Subcutaneous abdominal adipose tissue (tissue), 5 donors: ENCODE measurements around the gene DNAJC5.
"Not testable (repeated sequence)": the region's sequence is repeated elsewhere in the genome, so short reads cannot be mapped to it uniquely, and the experiment has no call there.

Source experiments
- H3K27ac ChIP-seq: one replicate; pipeline ENCODE4 v1.7.0; 2013; ENCODE audit warnings: low read depth, mild to moderate bottlenecking, inconsistent platforms, low read length, moderate library complexity
- H3K27me3 ChIP-seq, 5 donors: one replicate each; pipeline ENCODE4 v1.7.0; 2013; ENCODE audit warnings: low read length in 5 of 5, inconsistent platforms in 1 of 5; ENCODE audit not compliant: control insufficient read depth in 5 of 5, insufficient read depth in 4 of 5
- H3K36me3 ChIP-seq, 5 donors: one replicate each; pipeline ENCODE4 v1.7.0; 2013; ENCODE audit warnings: low read length in 5 of 5; ENCODE audit not compliant: control insufficient read depth in 5 of 5, insufficient read depth in 5 of 5
- H3K4me1 ChIP-seq, 5 donors: one replicate each; pipeline ENCODE4 v1.7.0; 2013; ENCODE audit warnings: low read length in 5 of 5, mild to moderate bottlenecking in 3 of 5, moderate library complexity in 1 of 5; ENCODE audit not compliant: control insufficient read depth in 5 of 5, insufficient read depth in 5 of 5
- H3K4me3 ChIP-seq, 5 donors: one replicate each; pipeline ENCODE4 v1.7.0; 2013; ENCODE audit warnings: low read length in 5 of 5, low read depth in 1 of 5
- H3K9ac ChIP-seq, 5 donors: one replicate each; pipeline ENCODE4 v1.7.0; 2013; ENCODE audit warnings: low read length in 5 of 5, mild to moderate bottlenecking in 4 of 5, moderate library complexity in 3 of 5
- H3K9me3 ChIP-seq, 5 donors: one replicate each; pipeline ENCODE4 v1.7.0; 2013; ENCODE audit warnings: low read length in 5 of 5; ENCODE audit not compliant: control insufficient read depth in 5 of 5
- donor health status: healthy.
- donor health status: healthy.
- donor health status: healthy.
- donor health status: healthy.
- donor health status: healthy.

The DNAJC5 gene, protein sequence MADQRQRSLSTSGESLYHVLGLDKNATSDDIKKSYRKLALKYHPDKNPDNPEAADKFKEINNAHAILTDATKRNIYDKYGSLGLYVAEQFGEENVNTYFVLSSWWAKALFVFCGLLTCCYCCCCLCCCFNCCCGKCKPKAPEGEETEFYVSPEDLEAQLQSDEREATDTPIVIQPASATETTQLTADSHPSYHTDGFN

DNA sequence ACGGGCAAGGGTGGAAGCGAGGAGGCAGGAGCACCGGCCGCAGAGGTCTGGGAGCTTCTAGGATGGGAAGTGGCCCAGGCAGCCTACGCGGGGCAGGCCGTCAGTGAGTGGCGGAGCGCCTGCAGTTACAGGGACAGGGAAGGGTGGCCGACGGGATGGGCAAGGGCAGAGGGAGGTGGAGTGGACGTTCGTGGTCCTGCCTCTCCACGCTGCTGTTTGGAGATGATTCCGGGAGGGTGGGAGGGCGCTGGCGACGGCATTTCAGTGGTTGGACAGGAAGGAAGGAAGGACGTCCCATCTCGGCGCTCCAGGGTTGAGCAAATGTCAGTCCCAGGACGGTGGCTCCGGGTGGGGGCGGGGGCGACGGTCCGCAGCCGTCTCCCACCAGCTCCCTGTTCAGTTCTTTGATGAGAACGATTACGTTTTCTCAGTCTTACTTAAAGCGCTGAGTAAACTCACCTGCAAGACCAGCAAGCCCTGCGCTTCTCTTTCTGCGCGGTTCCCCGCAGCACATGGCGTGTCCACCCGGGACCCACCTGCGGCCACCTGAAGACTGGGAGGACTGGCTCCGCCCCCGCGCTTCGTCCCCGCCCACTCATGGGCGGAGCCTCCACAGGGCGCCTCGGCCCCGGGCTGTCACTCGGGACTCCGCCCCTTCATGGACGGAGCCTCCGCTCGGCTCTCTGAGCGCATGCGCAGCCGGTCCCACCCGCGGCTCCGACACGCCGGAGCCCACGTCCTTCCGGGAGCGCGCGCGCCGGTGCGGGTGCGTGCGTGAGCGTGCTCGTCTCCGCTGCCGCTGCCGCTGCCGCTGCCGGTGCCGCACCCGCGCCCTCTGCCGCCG lies at the start of gene DNAJC5:
DNAJC5 (plus strand) TSS at position 769 of the 844 bp plus-strand sequence. CDS start 33,220 bp downstream, outside the sequence.
- Histone ChIP-seq H3K36me3 (peaks cover 0 to 38% (median 24%) of the 10 kb centered on the region in 5 donors), H3K4me3 (peak within 1 kb of the TSS; percentile 69 to 75 (median 72)), H3K4me1 (peaks cover 13 to 53% (median 33%) of the 10 kb centered on the region in 5 donors), H3K27me3 (no peaks in the 10 kb centered on the region), H3K9me3 (no peaks in the 10 kb centered on the region), H3K27ac (peak within 1 kb of the TSS; percentile 90), H3K9ac (peak within 1 kb of the TSS; percentile 61 to 71 (median 68))

DNA sequence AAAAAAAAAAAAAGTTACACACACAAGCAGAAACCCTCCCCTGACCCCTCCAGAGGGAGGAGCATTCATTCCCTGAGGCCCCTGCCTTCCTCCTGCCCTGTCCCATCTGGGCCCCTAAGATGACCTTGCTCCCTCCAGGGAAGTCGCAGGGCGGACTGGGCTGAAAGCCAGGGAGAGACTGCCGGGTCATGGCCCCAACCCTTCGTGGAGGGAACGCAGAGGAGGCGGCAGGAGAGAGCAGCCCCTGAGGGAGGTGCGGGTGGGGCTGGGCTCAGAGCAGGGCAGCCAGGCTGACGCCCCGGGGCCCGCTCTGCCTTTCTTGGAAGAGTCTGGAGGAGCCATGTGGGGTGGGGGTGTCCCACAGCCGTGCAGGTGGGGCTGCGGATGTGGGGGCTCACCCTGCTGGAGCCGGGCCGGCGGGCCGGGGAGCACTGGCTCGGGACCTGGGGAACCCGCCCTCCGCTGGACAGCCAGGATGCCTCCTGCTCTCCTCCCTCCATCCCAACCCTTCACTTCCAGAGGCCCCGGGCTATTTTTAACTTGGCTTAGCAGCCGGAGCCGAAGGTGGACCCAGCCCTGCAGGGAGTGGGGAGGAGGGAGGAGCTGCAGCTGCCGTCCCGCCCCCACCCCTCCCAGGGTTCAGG lies 48.7 kb upstream of the DNAJC5 start:
- no peaks in the 10 kb centered on the region for H3K9me3 ChIP-seq
- H3K27ac ChIP-seq: peak overlapping the region; percentile 72
- peaks cover 7 to 58% (median 41%) of the 10 kb centered on the region in 5 donors for H3K4me1 ChIP-seq
- H3K27me3 ChIP-seq: peaks cover 10 to 39% (median 24%) of the 10 kb centered on the region in 5 donors
- no peak overlapping the region for H3K9ac ChIP-seq
- H3K36me3 ChIP-seq: no peaks in the 10 kb centered on the region
- peak overlapping the region in 2 of 5 donors; percentile 27 to 40 for H3K4me3 ChIP-seq

DNA sequence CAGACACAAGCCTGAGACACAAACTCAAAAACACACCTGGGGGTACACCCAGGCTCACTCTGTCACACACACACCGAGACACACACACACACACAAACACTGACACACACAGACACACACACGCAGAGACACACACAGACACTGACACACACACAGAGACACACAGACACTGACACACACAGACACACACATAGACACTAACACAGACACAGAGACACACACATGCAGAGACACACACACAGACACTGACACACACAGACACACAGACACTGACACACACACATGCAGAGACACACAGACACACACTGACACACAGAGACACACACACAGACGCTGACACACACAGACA lies 48.1 kb upstream of the DNAJC5 start:
- H3K27me3 ChIP-seq: peaks cover 10 to 39% (median 24%) of the 10 kb centered on the region in 5 donors
- H3K9me3 ChIP-seq: no peaks in the 10 kb centered on the region
- H3K27ac ChIP-seq: peak overlapping the region; percentile 72
- H3K9ac ChIP-seq: peak overlapping the region in 2 of 5 donors; percentile 33 to 44
- peaks cover 7 to 59% (median 41%) of the 10 kb centered on the region in 5 donors for H3K4me1 ChIP-seq
- no peaks in the 10 kb centered on the region for H3K36me3 ChIP-seq
- H3K4me3 ChIP-seq: peak overlapping the region in 2 of 5 donors; percentile 4 to 35

DNA sequence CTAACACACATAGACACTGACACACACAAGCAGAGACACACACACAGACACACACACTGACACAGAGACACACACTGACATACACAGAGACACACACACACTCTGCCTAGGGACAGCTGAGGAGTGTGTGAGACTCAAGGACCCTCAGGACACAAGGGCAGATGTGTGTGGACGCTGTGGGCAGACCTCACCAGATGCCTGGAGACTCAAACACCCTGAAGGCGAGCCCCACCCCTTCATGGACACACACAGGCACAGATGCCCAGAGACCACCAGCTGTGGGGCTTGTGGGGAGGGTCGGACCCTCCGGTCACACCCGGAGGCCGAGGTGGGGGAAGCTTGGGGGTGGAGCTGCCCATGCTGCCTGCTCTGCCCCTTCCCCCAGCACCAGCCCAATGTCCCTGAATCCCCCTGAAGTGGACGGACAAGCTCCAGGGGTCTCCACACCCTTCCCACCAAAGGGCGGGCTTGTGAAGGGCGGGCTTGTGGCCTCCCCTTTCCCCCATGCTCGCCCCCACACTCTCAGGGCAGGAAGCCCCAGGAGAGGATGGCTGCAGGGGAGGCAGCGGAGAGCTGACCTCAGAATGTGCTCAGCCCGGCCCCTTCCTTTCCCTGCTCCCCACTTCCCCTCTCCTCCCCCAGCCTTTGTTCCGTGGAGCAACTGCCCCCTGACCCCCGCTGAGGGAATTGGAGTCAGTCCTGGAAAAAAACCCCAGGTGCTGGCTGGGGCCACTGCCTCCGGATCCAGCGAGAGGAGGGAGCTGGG lies 47.5 kb upstream of the DNAJC5 start:
- H3K27ac ChIP-seq: peak overlapping the region; percentile 72
- peak overlapping the region in 2 of 5 donors; percentile 33 to 48 for H3K9ac ChIP-seq
- no peaks in the 10 kb centered on the region for H3K36me3 ChIP-seq
- H3K4me3 ChIP-seq: peak overlapping the region in 3 of 5 donors; percentile 4 to 35 (median 7)
- peaks cover 7 to 59% (median 44%) of the 10 kb centered on the region in 5 donors for H3K4me1 ChIP-seq
- no peaks in the 10 kb centered on the region for H3K9me3 ChIP-seq
- H3K27me3 ChIP-seq: peaks cover 10 to 39% (median 22%) of the 10 kb centered on the region in 5 donors

DNA sequence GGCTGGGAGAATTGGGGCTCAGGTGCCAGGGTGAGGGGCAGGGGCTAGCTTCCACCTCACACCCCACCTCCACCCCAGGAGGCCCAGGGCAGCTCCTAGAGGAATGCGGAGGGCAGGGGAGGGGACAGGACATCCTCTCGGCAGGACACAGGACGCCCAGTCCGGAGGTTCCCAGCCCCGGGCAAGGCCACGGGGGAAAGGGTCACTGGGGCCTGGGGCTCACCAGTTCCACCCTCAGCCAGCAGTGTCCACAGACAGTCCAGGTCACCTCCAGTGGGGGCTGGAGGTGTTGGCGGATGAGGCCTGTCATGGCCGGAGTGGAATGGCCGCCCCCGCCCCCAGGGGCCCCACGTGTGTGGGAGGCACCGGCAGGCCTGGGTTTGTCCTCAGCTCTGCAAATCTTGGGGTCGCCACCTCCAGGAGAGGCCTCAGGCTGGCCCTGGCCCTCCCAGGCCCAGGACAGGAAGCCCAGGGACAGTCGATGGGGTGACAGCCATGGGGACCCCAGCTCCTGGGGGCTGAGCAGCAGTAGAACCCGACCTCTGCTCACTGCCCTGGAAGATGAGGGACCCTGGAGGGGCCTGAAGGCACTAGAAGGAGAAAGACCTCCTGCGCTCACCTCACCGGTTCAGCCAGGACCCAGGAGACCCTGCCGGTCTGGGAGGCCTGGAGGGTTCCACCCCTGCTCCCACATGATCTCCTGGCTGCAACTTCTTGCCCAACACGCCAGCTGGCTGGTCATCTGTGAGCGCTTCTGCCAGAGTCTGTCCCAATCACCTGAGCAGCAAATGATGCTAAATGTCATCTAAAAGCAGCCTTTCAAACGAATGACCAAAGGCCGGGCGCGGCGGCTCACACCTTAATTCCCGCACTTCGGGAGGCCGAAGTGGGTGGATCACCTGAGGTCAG lies 46.7 kb upstream of the DNAJC5 start:
- Histone ChIP-seq H3K27me3 (peaks cover 10 to 38% (median 22%) of the 10 kb centered on the region in 5 donors), H3K9ac (peak overlapping the region in 2 of 5 donors; percentile 20 to 48), H3K4me3 (peak overlapping the region in 1 of 5 donors; percentile 4), H3K9me3 (no peaks in the 10 kb centered on the region), H3K36me3 (no peaks in the 10 kb centered on the region), H3K27ac (peak overlapping the region; percentile 72), H3K4me1 (peaks cover 7 to 62% (median 44%) of the 10 kb centered on the region in 5 donors)

DNA sequence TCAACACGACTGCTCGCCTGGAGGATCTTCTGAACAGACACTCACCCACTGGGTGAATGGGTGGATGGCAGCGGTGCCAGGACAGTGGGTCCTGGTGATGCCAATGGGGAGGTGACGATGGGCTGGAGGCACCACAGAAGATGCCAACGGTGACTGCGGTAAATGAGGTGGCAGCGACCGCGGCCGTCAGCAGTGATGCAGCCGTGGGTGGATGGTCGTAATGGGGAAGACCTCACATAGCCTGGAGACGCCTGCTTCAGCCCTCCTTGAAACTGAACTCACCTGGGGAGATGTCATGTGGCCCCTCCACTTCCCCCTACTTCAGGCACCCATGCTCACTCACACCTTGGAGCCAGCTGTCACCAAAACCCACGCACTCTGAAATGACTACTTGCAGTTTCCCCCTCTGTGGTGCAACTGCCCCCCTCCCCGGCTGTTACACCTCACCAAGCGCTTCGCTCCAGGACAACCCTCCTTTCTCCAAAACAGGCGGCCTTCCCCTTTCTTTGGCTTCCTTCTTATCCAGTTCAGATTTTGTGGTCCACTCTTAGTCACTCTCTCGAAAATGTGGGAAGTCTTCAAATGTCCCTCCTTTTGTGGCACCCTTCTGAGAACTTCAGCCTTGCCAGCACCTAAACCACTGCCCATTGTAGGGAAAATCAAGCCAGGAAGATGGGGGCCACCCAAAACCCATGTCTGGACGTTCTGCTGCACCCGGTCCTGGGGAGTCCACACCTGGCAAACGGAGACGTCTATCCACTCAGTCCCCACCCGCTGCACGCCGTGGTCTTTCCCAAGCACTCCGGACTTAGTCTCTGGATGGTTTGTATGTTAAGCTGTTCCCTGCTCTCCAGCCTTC lies 44.0 kb upstream of the DNAJC5 start:
- no peaks in the 10 kb centered on the region for H3K9me3 ChIP-seq
- peaks cover 8 to 70% (median 55%) of the 10 kb centered on the region in 5 donors for H3K4me1 ChIP-seq
- H3K36me3 ChIP-seq: no peaks in the 10 kb centered on the region
- no peak overlapping the region for H3K9ac ChIP-seq
- H3K4me3 ChIP-seq: no peak overlapping the region
- H3K27me3 ChIP-seq: peaks cover 6 to 34% (median 21%) of the 10 kb centered on the region in 5 donors
- no peak overlapping the region for H3K27ac ChIP-seq

DNA sequence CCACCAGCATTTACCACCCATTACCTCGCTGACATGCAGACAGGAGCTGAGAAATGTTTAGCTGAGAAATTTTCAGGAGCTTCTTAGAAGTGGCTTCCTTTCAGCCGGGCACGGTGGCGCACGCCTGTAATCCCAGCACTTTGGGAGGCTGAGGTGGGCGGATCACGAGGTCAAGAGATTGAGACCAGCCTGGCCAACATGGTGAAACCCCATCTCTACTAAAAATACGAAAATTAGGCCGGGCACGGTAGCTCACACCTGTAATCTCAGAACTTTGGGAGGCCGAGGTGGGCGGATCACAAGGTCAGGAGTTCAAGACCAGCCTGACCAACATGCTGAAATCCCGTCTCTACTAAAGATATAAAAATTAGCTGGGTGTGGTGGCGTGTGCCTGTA lies 43.4 kb upstream of the DNAJC5 start:
- peaks cover 8 to 69% (median 51%) of the 10 kb centered on the region in 5 donors for H3K4me1 ChIP-seq
- H3K27ac ChIP-seq: not testable (repeated sequence)

DNA sequence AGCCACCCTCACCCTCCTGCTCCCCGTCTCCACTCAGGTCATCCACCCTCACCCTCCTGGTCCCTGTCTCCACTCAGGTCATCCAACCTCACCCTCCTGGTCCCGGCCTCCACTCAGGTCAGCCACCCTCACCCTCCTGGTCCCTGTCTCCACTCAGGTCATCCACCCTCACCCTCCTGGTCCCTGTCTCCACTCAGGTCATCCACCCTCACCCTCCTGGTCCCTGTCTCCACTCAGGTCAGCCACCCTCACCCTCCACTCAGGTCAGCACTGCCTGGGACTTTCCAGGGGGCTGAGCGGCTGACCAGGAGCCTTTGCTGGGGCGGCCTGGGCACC lies 41.2 kb upstream of the DNAJC5 start:
- H3K27ac ChIP-seq, H3K9me3 ChIP-seq, H3K9ac ChIP-seq, H3K4me3 ChIP-seq, H3K36me3 ChIP-seq: not testable (repeated sequence)
- Histone ChIP-seq H3K4me1 (peaks cover 8 to 66% (median 49%) of the 10 kb centered on the region in 5 donors), H3K27me3 (peaks cover 0 to 38% (median 31%) of the 10 kb centered on the region in 5 donors)

More for the DNA sequence above, 43.4 kb upstream of the DNAJC5 start:
- not testable (repeated sequence) for H3K9me3 ChIP-seq, H3K36me3 ChIP-seq, H3K4me3 ChIP-seq, H3K9ac ChIP-seq
- H3K27me3 ChIP-seq: peaks cover 6 to 35% (median 24%) of the 10 kb centered on the region in 5 donors
